Lower lobe of right lung (tissue), 2 donors: ENCODE results near the gene CA10. TPM values are rescaled to one million over a fixed set of nuclear protein-coding genes. Genes with fewer than 3 reads are reported as not detected.

Experiments used
- ATAC-seq, 2 donors: fragments of 200-7000 bp; cut with Tn5 transposase; one replicate each; pipeline ENCODE4 v1.9.1; 2020 to 2022; ENCODE audit warnings: mild to moderate bottlenecking in 2 of 2, moderate library complexity in 2 of 2
- DNase-seq: peaks from one replicate; pipeline ENCODE4 v3.0.0-alpha.2; 2020
- H3K27ac ChIP-seq: fragments of 200-600 bp; one replicate; pipeline ENCODE4 v1.8.0; 2022
- H3K27me3 ChIP-seq: fragments of 200-600 bp; one replicate; pipeline ENCODE4 v1.8.0; 2022; ENCODE audit warnings: low read depth
- H3K36me3 ChIP-seq: fragments of 200-600 bp; one replicate; pipeline ENCODE4 v1.8.0; 2022; ENCODE audit warnings: mild to moderate bottlenecking
- H3K4me1 ChIP-seq: fragments of 200-600 bp; one replicate; pipeline ENCODE4 v1.8.0; 2022
- H3K4me3 ChIP-seq: fragments of 200-600 bp; one replicate; pipeline ENCODE4 v1.8.0; 2022; ENCODE audit warnings: mild to moderate bottlenecking
- H3K9me3 ChIP-seq: fragments of 200-600 bp; one replicate; pipeline ENCODE4 v1.8.0; 2022
- CTCF ChIP-seq: fragments of 200-600 bp; IDR thresholded peaks from one replicate; pipeline ENCODE4 v1.8.0; 2022; ENCODE audit warnings: antibody characterized with exemption, mild to moderate bottlenecking
- intact Hi-C: fragments of 100-400 bp; cut with DNase I; formaldehyde crosslinking; loops from one replicate; pipeline ENCODE4 v1.11.0; 2022
- total RNA-seq: library from RNA; stranded (reverse); fragmentation: NEBNext Ultra II Directional; extraction: Animal tissue kit (Norgen Biotek cat#: 25700); gene quantifications from one replicate; pipeline ENCODE4 v1.2.1, GENCODE V29; 2021
- donor health status: DM: no; HTN: yes; CAD: no; lungs with severe emphysema.

The CA10 gene
- total RNA-seq, 1 donor from 2014 or later, result not detected

- DNase-seq (no peak), ATAC-seq (no peak)
- no peak overlapping the region for H3K27ac ChIP-seq
- H3K36me3 ChIP-seq, result no peaks in the 10 kb centered on the region
- no peaks in the 10 kb centered on the region for H3K4me1 ChIP-seq
- peak; percentile 47 for TF ChIP-seq CTCF
- no peaks in the 10 kb centered on the region for H3K27me3 ChIP-seq
- no peaks in the 10 kb centered on the region for H3K9me3 ChIP-seq
- H3K4me3 ChIP-seq, result no peak overlapping the region
- intact Hi-C loops, result no loop called here
Observed at GRCh38 chr17:51860954-51861561, 297.5 kb downstream of the CA10 start.

GRCh38 chr17:51857052-51857597 is 301.4 kb downstream of the CA10 start:
- ATAC-seq, result no peak
- TF ChIP-seq CTCF, result no peak
- intact Hi-C loops, result no loop called here
- no peak for DNase-seq
- H3K27ac ChIP-seq, result no peak overlapping the region
- no peak overlapping the region for H3K4me3 ChIP-seq
- H3K9me3 ChIP-seq, result no peaks in the 10 kb centered on the region
- no peaks in the 10 kb centered on the region for H3K4me1 ChIP-seq
- H3K36me3 ChIP-seq, result no peaks in the 10 kb centered on the region
- no peaks in the 10 kb centered on the region for H3K27me3 ChIP-seq

GRCh38 chr17:51855806-51856205 is 302.7 kb downstream of the CA10 start:
- no peak for ATAC-seq
- intact Hi-C loops, result no loop called here
- Histone ChIP-seq H3K27ac (no peak overlapping the region), H3K9me3 (no peaks in the 10 kb centered on the region), H3K36me3 (no peaks in the 10 kb centered on the region), H3K27me3 (no peaks in the 10 kb centered on the region), H3K4me1 (no peaks in the 10 kb centered on the region), H3K4me3 (no peak overlapping the region)
- DNase-seq, result no peak
- no peak for TF ChIP-seq CTCF

- Histone ChIP-seq H3K4me3 (no peak overlapping the region), H3K27me3 (no peaks in the 10 kb centered on the region), H3K9me3 (no peaks in the 10 kb centered on the region), H3K36me3 (no peaks in the 10 kb centered on the region), H3K4me1 (no peaks in the 10 kb centered on the region), H3K27ac (no peak overlapping the region)
- no peak for TF ChIP-seq CTCF
- ATAC-seq, result no peak
- no peak for DNase-seq
- intact Hi-C loops, result no loop called here
Observed at GRCh38 chr17:51853857-51854256, 304.7 kb downstream of the CA10 start.

- Histone ChIP-seq H3K27ac (no peak overlapping the region), H3K36me3 (no peaks in the 10 kb centered on the region), H3K27me3 (peaks cover 4% of the 10 kb centered on the region), H3K4me1 (no peaks in the 10 kb centered on the region), H3K9me3 (no peaks in the 10 kb centered on the region), H3K4me3 (no peak overlapping the region)
- no peak for ATAC-seq
- DNase-seq, result no peak
- no peak for TF ChIP-seq CTCF
- intact Hi-C loops, result no loop called here
Observed at GRCh38 chr17:51852603-51853002, 305.9 kb downstream of the CA10 start.
